ENCODE data around the gene VPS4A. TPM values are rescaled to one million over a fixed set of nuclear protein-coding genes. Genes with fewer than 3 reads are reported as not detected.

VPS4A gene
- total and polyA plus RNA-seq, 2 of the 8 experiments (the other 6 are each of a cell fraction or from before 2014, with no cell fraction given), result 14.1 to 24.1 TPM

GRCh38 chr16:69346683-69347082 lies 35.5 kb downstream of the VPS4A start (continued):
- TF ChIP-seq CHD7 (IDR thresholded peaks at IDR 0.05; ENCODE audit: insufficient replicate concordance, low read length) (no peak), CHD2 (IDR thresholded peaks at IDR 0.05; ENCODE audit: low read length) (no peak), BACH1 (IDR thresholded peaks at IDR 0.05; ENCODE audit: low read length) (peak; percentile 64; the same call in 1 of the 2 replicates), HDAC6 (IDR thresholded peaks at IDR 0.05; ENCODE audit: low read depth, low read length) (no peak), MAFK (IDR thresholded peaks at IDR 0.05; ENCODE audit: low read depth, low read length) (peak; percentile 32; the same call in 1 of the 2 replicates), GABPA (IDR thresholded peaks at IDR 0.05; ENCODE audit: borderline replicate concordance, insufficient read depth, low read length) (no peak), SAP30 (IDR thresholded peaks at IDR 0.05; ENCODE audit: insufficient read depth, insufficient replicate concordance, low read length) (no peak)

Data from H1 (cell line).